ENCODE data around the gene BCAR1. TPM values are rescaled to one million over a fixed set of nuclear protein-coding genes. Genes with fewer than 3 reads are reported as not detected.

Gene BCAR1
- total RNA-seq, 1 donor from 2014 or later: 182 TPM

- TF ChIP-seq CTCF (IDR thresholded peaks at IDR 0.05; ENCODE audit: unreplicated experiment): no peak
- peaks cover 31% of the 10 kb centered on the region for H3K27me3 Mint-ChIP-seq (ENCODE audit: unreplicated experiment)
- H3K36me3 Mint-ChIP-seq (ENCODE audit: low read depth, unreplicated experiment): peaks cover 10% of the 10 kb centered on the region
- H3K27ac Mint-ChIP-seq (ENCODE audit: unreplicated experiment): no peak overlapping the region
- H3K4me3 Mint-ChIP-seq (ENCODE audit: unreplicated experiment): peak overlapping the region; percentile 94
- DNase-seq (ENCODE audit: low spot score): no peak
- H3K9me3 Mint-ChIP-seq (ENCODE audit: unreplicated experiment): no peaks in the 10 kb centered on the region
- H3K4me1 Mint-ChIP-seq (ENCODE audit: unreplicated experiment): peaks cover 69% of the 10 kb centered on the region
Observed at GRCh38 chr16:75249441-75249840, 2.0 kb downstream of the BCAR1 start.

GRCh38 chr16:75248536-75249380 is 2.7 kb downstream of the BCAR1 start:
- Mint-ChIP-seq H3K36me3 (ENCODE audit: low read depth, unreplicated experiment) (peaks cover 10% of the 10 kb centered on the region), H3K27me3 (ENCODE audit: unreplicated experiment) (peaks cover 32% of the 10 kb centered on the region), H3K4me3 (ENCODE audit: unreplicated experiment) (peak overlapping the region; percentile 59), H3K9me3 (ENCODE audit: unreplicated experiment) (no peaks in the 10 kb centered on the region), H3K4me1 (ENCODE audit: unreplicated experiment) (peaks cover 70% of the 10 kb centered on the region), H3K27ac (ENCODE audit: unreplicated experiment) (peak overlapping the region; percentile 67)
- DNase-seq (ENCODE audit: low spot score): no peak
- TF ChIP-seq CTCF (IDR thresholded peaks at IDR 0.05; ENCODE audit: unreplicated experiment): no peak

GRCh38 chr16:75248142-75248535 is 3.3 kb downstream of the BCAR1 start:
- no peaks in the 10 kb centered on the region for H3K9me3 Mint-ChIP-seq (ENCODE audit: unreplicated experiment)
- no peak for TF ChIP-seq CTCF (IDR thresholded peaks at IDR 0.05; ENCODE audit: unreplicated experiment)
- peaks cover 38% of the 10 kb centered on the region for H3K27me3 Mint-ChIP-seq (ENCODE audit: unreplicated experiment)
- DNase-seq (ENCODE audit: low spot score): no peak
- peak overlapping the region; percentile 40 for H3K4me3 Mint-ChIP-seq (ENCODE audit: unreplicated experiment)
- peaks cover 16% of the 10 kb centered on the region for H3K36me3 Mint-ChIP-seq (ENCODE audit: low read depth, unreplicated experiment)
- H3K27ac Mint-ChIP-seq (ENCODE audit: unreplicated experiment): peak overlapping the region; percentile 90
- H3K4me1 Mint-ChIP-seq (ENCODE audit: unreplicated experiment): peaks cover 70% of the 10 kb centered on the region

GRCh38 chr16:75247249-75247648 is 4.2 kb downstream of the BCAR1 start:
- TF ChIP-seq CTCF (IDR thresholded peaks at IDR 0.05; ENCODE audit: unreplicated experiment): no peak

GRCh38 chr16:75246504-75247205 is 4.8 kb downstream of the BCAR1 start:
- H3K36me3 Mint-ChIP-seq (ENCODE audit: low read depth, unreplicated experiment): peaks cover 24% of the 10 kb centered on the region
- no peak for DNase-seq (ENCODE audit: low spot score)
- H3K27me3 Mint-ChIP-seq (ENCODE audit: unreplicated experiment): peaks cover 37% of the 10 kb centered on the region
- peak overlapping the region; percentile 96 for H3K27ac Mint-ChIP-seq (ENCODE audit: unreplicated experiment)
- peak overlapping the region; percentile 82 for H3K4me3 Mint-ChIP-seq (ENCODE audit: unreplicated experiment)
- TF ChIP-seq CTCF (IDR thresholded peaks at IDR 0.05; ENCODE audit: unreplicated experiment): no peak
- peaks cover 59% of the 10 kb centered on the region for H3K4me1 Mint-ChIP-seq (ENCODE audit: unreplicated experiment)
- no peaks in the 10 kb centered on the region for H3K9me3 Mint-ChIP-seq (ENCODE audit: unreplicated experiment)

More at GRCh38 chr16:75247249-75247648, 4.2 kb downstream of the BCAR1 start:
- DNase-seq (ENCODE audit: low spot score): no peak
- peak overlapping the region; percentile 82 for H3K4me3 Mint-ChIP-seq (ENCODE audit: unreplicated experiment)
- H3K27me3 Mint-ChIP-seq (ENCODE audit: unreplicated experiment): peaks cover 41% of the 10 kb centered on the region
- H3K9me3 Mint-ChIP-seq (ENCODE audit: unreplicated experiment): no peaks in the 10 kb centered on the region
- H3K36me3 Mint-ChIP-seq (ENCODE audit: low read depth, unreplicated experiment): peaks cover 21% of the 10 kb centered on the region
- peak overlapping the region; percentile 96 for H3K27ac Mint-ChIP-seq (ENCODE audit: unreplicated experiment)
- peaks cover 65% of the 10 kb centered on the region for H3K4me1 Mint-ChIP-seq (ENCODE audit: unreplicated experiment)

Data from endothelial cell (in vitro differentiated cells).